Measurements from ENCODE around the gene EBF4. TPM values are rescaled to one million over a fixed set of nuclear protein-coding genes. Genes with fewer than 3 reads are reported as not detected.
"Not testable (repeated sequence)": the region's sequence is repeated elsewhere in the genome, so short reads cannot be mapped to it uniquely, and the experiment has no call there.

The EBF4 gene
- total RNA-seq, 2 experiments from 2014 or later = 1.5 to 4.4 TPM

DNA sequence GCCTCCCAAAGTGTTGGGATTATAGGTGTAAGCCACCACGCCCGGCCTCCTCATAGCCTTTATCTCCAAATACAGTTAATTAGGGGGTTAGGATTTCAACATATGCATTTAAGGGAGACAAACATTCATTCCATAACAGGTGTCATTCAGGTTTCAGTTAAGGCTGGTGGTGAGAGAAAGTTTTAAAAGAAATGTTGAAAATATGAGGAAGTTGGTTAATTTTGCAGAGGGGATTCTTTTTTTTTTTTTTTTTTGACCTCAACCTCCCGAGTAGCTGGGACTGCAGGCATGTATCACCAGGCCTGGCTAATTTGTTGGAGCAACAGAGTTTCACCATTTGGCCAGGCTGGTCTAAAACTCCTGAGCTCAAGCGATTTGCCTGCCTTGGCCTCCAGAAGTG, 12.5 kb upstream of the EBF4 start:
- H3K4me2 ChIP-seq (ENCODE audit: low read length) = no peak overlapping the region
- H2AFZ ChIP-seq (ENCODE audit: low read length) = no peak overlapping the region
- H3K27ac ChIP-seq (ENCODE audit: low read depth, low read length, poor library complexity, severe bottlenecking) = no peak overlapping the region
- intact Hi-C loops (cut with micrococcal nuclease; ENCODE audit: unreplicated experiment) = no loop called here
- H3K9me3 ChIP-seq (ENCODE audit: low read length) = no peaks in the 10 kb centered on the region
- no TSS peak for BruUV-seq (replicated peaks)
- no peaks in the 10 kb centered on the region for H3K4me1 ChIP-seq (ENCODE audit: insufficient read depth, low read length, poor library complexity, severe bottlenecking)
- H3K79me2 ChIP-seq (ENCODE audit: insufficient read depth, low read depth, low read length) = no peaks in the 10 kb centered on the region
- TF ChIP-seq EZH2phosphoT487 (IDR thresholded peaks at IDR 0.05; ENCODE audit: borderline replicate concordance, low read depth, low read length) = no peak
- TF ChIP-seq CTCF (conservative IDR thresholded peaks at IDR 0.05; ENCODE audit: low read length) = no peak
- no peaks in the 10 kb centered on the region for H3K36me3 ChIP-seq (ENCODE audit: insufficient read depth, low read length)
- DNase-seq (ENCODE audit: low spot score) = no peak
- no peaks in the 10 kb centered on the region for H4K20me1 ChIP-seq (ENCODE audit: insufficient read depth, low read length)
- no peaks in the 10 kb centered on the region for H3K9me2 ChIP-seq (ENCODE audit: insufficient read depth, low read length)
- POLR2A ChIA-PET = no interaction called here
- CTCF ChIA-PET (ENCODE audit: unreplicated experiment) = no interaction called here
- H3K4me3 ChIP-seq (ENCODE audit: low read depth, low read length, poor library complexity, severe bottlenecking) = no peak overlapping the region

GRCh38 chr20:2682040-2682439, 10.5 kb upstream of the EBF4 start:
- H3K27ac ChIP-seq (ENCODE audit: low read depth, low read length, poor library complexity, severe bottlenecking); POLR2A ChIA-PET; H2AFZ ChIP-seq (ENCODE audit: low read length); DNase-seq (ENCODE audit: low spot score); H3K36me3 ChIP-seq (ENCODE audit: insufficient read depth, low read length); H3K9me2 ChIP-seq (ENCODE audit: insufficient read depth, low read length); H3K4me1 ChIP-seq (ENCODE audit: insufficient read depth, low read length, poor library complexity, severe bottlenecking); intact Hi-C loops (cut with micrococcal nuclease; ENCODE audit: unreplicated experiment); CTCF ChIA-PET (ENCODE audit: unreplicated experiment); H4K20me1 ChIP-seq (ENCODE audit: insufficient read depth, low read length); H3K79me2 ChIP-seq (ENCODE audit: insufficient read depth, low read depth, low read length); H3K4me3 ChIP-seq (ENCODE audit: low read depth, low read length, poor library complexity, severe bottlenecking); BruUV-seq (replicated peaks); H3K4me2 ChIP-seq (ENCODE audit: low read length); H3K9me3 ChIP-seq (ENCODE audit: low read length): not testable (repeated sequence)

- BruUV-seq (replicated peaks); H3K4me3 ChIP-seq (ENCODE audit: low read depth, low read length, poor library complexity, severe bottlenecking); H3K79me2 ChIP-seq (ENCODE audit: insufficient read depth, low read depth, low read length); H3K4me2 ChIP-seq (ENCODE audit: low read length); H3K9me3 ChIP-seq (ENCODE audit: low read length); H2AFZ ChIP-seq (ENCODE audit: low read length); intact Hi-C loops (cut with micrococcal nuclease; ENCODE audit: unreplicated experiment); H3K4me1 ChIP-seq (ENCODE audit: insufficient read depth, low read length, poor library complexity, severe bottlenecking); CTCF ChIA-PET (ENCODE audit: unreplicated experiment); H3K27ac ChIP-seq (ENCODE audit: low read depth, low read length, poor library complexity, severe bottlenecking); POLR2A ChIA-PET; DNase-seq (ENCODE audit: low spot score); H3K9me2 ChIP-seq (ENCODE audit: insufficient read depth, low read length); H4K20me1 ChIP-seq (ENCODE audit: insufficient read depth, low read length); H3K36me3 ChIP-seq (ENCODE audit: insufficient read depth, low read length): not testable (repeated sequence)
These were observed 7.8 kb upstream of the EBF4 start for GRCh38 chr20:2684817-2685216.

DNA sequence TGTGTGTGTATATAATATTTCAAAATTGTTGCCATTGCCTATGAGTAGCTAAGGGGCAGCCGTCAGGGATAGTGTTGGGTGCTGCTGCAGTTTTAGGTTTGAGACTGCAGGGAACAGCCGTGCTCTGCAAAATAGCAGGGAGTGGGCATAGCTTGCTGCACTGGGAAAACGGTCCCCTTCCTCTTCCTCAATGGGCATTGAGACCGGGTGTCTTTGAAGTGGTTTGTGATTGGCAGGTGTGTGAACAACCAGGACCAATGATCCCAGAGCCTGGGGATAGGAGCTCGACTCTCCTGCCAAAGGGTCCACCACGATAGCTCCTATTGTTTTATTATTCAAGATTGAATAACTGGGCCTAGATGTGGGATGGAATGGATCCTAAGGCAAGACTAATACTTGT, 5.1 kb upstream of the EBF4 start:
- intact Hi-C loops (cut with micrococcal nuclease; ENCODE audit: unreplicated experiment) = no loop called here
- Histone ChIP-seq H2AFZ (ENCODE audit: low read length) (no peak overlapping the region; the same call in 1 of the 2 replicates), H4K20me1 (ENCODE audit: insufficient read depth, low read length) (no peaks in the 10 kb centered on the region), H3K9me2 (ENCODE audit: insufficient read depth, low read length) (no peaks in the 10 kb centered on the region), H3K4me2 (ENCODE audit: low read length) (no peak overlapping the region; the same call in 1 of the 2 replicates), H3K9me3 (ENCODE audit: low read length) (no peaks in the 10 kb centered on the region), H3K4me1 (ENCODE audit: insufficient read depth, low read length, poor library complexity, severe bottlenecking) (no peaks in the 10 kb centered on the region), H3K36me3 (ENCODE audit: insufficient read depth, low read length) (no peaks in the 10 kb centered on the region), H3K79me2 (ENCODE audit: insufficient read depth, low read depth, low read length) (no peaks in the 10 kb centered on the region), H3K4me3 (ENCODE audit: low read depth, low read length, poor library complexity, severe bottlenecking) (no peak overlapping the region), H3K27ac (ENCODE audit: low read depth, low read length, poor library complexity, severe bottlenecking) (no peak overlapping the region)
- CTCF ChIA-PET (ENCODE audit: unreplicated experiment) = no interaction called here
- no peak for DNase-seq (ENCODE audit: low spot score)
- no peak for TF ChIP-seq EZH2phosphoT487 (IDR thresholded peaks at IDR 0.05; ENCODE audit: borderline replicate concordance, low read depth, low read length)
- TF ChIP-seq CTCF (conservative IDR thresholded peaks at IDR 0.05; ENCODE audit: low read length) = no peak
- no TSS peak for BruUV-seq (replicated peaks)
- POLR2A ChIA-PET = interaction anchor here (0.6 to 0.7 kb wide), 2 partner anchors 45 to 95 kb away, joined by 3 read pairs; no protein-coding TSS in a partner anchor
